GM12874 (cell line): ENCODE data around the gene C20orf96.

Experiments
- TF ChIP-seq, protein P1 (sequence below): IDR thresholded peaks from 2 replicates; pipeline ENCODE4 v1.5.1; 2011; ENCODE audit warnings: low read depth, mild to moderate bottlenecking, control low read depth, low read length, moderate library complexity; ENCODE audit not compliant: insufficient read depth

Gene C20orf96

GRCh38 chr20:309306-309840, 18.8 kb upstream of the C20orf96 start:
- TF ChIP-seq, protein P1, sequence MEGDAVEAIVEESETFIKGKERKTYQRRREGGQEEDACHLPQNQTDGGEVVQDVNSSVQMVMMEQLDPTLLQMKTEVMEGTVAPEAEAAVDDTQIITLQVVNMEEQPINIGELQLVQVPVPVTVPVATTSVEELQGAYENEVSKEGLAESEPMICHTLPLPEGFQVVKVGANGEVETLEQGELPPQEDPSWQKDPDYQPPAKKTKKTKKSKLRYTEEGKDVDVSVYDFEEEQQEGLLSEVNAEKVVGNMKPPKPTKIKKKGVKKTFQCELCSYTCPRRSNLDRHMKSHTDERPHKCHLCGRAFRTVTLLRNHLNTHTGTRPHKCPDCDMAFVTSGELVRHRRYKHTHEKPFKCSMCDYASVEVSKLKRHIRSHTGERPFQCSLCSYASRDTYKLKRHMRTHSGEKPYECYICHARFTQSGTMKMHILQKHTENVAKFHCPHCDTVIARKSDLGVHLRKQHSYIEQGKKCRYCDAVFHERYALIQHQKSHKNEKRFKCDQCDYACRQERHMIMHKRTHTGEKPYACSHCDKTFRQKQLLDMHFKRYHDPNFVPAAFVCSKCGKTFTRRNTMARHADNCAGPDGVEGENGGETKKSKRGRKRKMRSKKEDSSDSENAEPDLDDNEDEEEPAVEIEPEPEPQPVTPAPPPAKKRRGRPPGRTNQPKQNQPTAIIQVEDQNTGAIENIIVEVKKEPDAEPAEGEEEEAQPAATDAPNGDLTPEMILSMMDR, result no peak

DNA sequence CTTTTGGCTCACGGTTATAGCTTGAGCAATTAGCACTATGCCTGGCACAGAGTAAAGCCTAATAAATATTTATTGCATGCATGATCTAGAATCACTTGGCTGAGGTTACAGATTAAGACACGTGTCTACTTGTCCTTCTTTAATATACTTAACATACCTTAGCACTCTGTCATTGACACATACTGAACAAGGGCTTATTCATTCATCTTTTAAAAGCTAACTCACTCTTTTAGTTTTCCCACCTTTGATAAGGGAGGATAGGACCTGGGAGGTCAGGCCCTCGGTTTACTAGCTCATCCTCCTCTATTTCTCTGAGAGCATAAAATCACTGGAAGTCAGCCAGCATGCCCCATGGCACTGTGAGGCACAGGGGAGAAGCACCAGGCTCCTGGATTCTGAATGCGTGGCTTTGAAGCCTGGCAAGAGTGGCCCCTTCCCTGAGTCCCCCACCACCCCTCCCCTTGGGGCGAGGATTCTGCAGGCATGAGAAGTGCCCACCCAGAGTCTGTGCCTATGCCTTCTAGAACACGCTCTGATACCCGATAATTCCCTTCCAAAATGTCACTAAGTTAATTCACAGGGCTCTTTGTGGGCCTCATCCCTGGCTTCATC, 18.0 kb upstream of the C20orf96 start:
- TF ChIP-seq, protein P1, result no peak

DNA sequence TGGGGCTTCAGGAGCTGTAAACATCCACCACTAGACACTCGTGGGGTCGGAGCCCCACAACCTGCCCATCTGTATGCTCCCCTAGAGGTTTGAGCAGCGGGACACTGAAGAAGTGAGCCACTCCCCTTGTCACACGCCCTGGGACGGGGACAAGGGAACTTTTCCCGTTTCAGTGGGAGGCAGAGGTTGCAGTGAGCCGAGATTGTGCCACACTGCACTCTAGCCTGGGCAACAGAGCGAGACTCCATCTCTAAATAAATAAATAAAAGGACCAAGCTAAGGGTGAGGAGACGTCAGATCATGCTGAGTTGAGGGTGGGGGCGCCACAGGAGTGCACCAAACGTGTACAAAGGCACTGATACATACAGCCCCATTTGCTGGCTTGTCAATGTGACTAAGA, 15.2 kb upstream of the C20orf96 start:
- TF ChIP-seq, protein P1, result no peak

DNA sequence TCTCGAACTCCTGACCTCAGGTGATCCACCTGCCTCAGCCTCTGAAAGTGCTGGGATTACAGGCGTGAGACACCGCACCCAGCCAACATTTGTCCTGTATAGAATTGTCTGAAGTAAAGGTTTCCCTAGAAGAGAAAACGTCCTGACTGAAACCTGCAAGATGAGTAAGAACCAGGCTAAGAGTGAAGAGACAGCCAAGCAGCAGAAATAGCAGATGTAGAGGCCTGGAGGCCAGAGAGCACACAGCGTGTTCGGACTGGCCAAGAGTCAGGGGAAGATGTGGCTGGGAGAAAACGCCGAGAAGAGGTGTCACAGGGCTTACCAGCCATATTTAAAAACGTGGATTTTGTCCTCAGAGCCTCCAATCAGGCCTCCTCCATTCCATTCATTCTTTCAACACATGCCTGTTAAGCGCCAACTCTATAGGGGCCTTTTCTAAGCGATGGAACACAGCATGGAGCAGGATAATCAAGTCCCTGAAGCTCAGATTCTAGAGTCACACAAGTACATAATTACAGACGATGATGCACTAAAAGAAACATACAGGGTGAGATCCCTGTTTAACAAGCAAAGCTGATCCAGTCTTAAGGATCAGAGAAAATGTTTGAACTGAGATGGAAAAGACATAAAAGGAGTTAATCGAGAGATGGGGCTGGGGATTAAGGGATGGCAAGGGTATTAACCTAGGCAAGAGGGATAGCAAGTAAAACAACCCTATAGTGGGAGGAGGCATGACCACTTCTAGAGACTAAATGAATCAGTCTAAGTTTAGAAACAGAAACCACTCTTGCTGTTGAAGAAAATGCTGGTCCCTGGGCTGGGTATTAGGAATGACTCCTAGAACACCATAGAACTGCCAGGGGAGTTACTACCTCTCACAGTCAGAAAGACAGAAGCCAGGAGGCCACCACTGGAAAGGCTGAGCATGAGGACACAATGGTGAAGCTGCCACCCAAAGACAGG, 11.6 kb upstream of the C20orf96 start:
- TF ChIP-seq, protein P1, result no peak

DNA sequence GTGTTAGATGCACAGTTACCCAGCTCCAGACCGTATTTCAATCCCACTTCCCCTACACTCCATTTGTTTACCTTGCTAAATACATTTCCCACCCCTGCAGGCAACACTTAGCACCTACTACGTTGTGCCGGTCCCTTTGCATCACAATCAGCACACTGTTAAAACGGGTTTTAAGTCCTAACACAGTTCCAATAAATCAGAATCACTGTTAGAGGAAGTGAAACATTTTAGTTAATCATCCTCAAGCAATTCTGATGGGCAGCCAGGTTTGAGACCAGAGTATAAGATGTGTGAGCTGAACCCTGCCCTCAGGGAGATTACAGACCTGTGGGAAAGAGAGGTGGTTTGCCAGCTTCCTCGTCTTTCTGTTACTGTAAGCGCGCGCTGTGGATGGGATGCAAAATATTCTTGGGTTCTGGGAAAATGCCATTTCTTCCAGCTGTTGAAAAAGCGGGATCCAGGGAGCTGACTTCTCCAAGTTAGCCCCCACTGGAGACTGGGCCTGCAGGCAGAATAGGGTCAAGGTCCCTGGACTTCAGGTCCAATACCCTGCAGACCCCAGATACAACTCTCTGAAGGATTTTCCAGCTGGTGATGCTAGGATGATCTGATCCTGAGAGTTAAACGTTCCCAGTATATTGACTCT, 9.9 kb upstream of the C20orf96 start:
- TF ChIP-seq, protein P1, result no peak

DNA sequence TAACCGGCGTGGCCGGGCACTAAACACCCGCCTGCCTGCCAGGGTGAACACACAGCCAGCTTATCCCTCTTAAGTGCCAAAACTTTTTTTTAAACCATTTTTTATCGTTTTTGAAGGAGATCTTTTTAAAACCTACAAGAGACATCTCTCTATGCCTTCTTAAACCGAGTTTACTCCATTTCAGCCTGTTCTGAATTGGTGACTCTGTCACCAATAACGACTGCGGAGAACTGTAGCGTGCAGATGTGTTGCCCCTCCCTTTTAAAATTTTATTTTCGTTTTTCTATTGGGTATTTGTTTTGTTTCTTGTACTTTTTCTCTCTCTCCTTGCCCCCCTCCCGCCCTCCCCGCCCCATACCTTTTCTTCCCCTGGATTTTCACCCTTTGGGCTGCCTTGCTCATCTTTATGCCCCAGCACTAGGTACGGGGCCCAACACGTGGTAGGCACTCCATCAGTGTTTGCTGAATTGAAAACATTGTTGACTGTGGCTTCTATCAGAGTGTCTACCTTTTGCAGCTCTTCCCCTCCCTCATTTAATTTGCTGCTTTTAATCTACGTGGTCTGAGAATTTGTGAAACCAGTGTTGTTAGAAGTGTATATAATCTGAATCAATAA, 8.3 kb upstream of the C20orf96 start:
- TF ChIP-seq, protein P1, result no peak
